KMS-11 (cell line): ENCODE measurements around the gene LGMN.

Experiments used
- H2AFZ ChIP-seq: fragments of 200-600 bp; sonication (generic); 2 replicates; pipeline ENCODE4 v1.6.1; 2016; ENCODE audit warnings: antibody characterized with exemption, mixed run types, low read depth
- H3K27ac ChIP-seq: fragments of 200-600 bp; sonication (generic); 2 replicates; pipeline ENCODE4 v1.6.1; 2016; ENCODE audit warnings: mild to moderate bottlenecking, mixed run types
- H3K27me3 ChIP-seq: fragments of 200-600 bp; sonication (generic); 2 replicates; pipeline ENCODE4 v1.6.1; 2017; ENCODE audit warnings: mild to moderate bottlenecking, low read depth, mixed run types, moderate library complexity; ENCODE audit not compliant: insufficient read depth
- H3K36me3 ChIP-seq: fragments of 200-600 bp; sonication (generic); 2 replicates; pipeline ENCODE4 v1.6.1; 2017; ENCODE audit warnings: mild to moderate bottlenecking, mixed run types; ENCODE audit not compliant: insufficient read depth
- H3K4me1 ChIP-seq: fragments of 200-600 bp; sonication (generic); 2 replicates; pipeline ENCODE4 v1.6.1; 2016; ENCODE audit warnings: mild to moderate bottlenecking, low read depth, mixed run types; ENCODE audit not compliant: poor library complexity, severe bottlenecking
- H3K4me2 ChIP-seq: fragments of 200-600 bp; sonication (generic); 2 replicates; pipeline ENCODE4 v1.7.0; 2016; ENCODE audit warnings: mild to moderate bottlenecking, mixed run types
- H3K4me3 ChIP-seq: fragments of 200-600 bp; sonication (generic); IDR thresholded peaks from 2 replicates; pipeline ENCODE4 v1.6.1; 2017; ENCODE audit warnings: low read depth, low read length, mixed read lengths; ENCODE audit not compliant: insufficient read depth
- H3K79me2 ChIP-seq: fragments of 200-600 bp; sonication (generic); 2 replicates; pipeline ENCODE4 v1.6.1; 2016; ENCODE audit warnings: low read depth, mixed run types; ENCODE audit not compliant: insufficient read depth
- H3K9ac ChIP-seq: fragments of 200-600 bp; sonication (generic); 2 replicates; pipeline ENCODE4 v1.6.1; 2016; ENCODE audit warnings: mild to moderate bottlenecking, mixed run types
- H4K20me1 ChIP-seq: fragments of 200-600 bp; sonication (generic); 2 replicates; pipeline ENCODE4 v1.6.1; 2016; ENCODE audit warnings: mild to moderate bottlenecking, mixed run types; ENCODE audit not compliant: insufficient read depth
- CTCF ChIP-seq: fragments of 200-600 bp; sonication (generic); conservative IDR thresholded peaks from 2 replicates; pipeline ENCODE4 v1.6.1; 2017; ENCODE audit warnings: low read depth, mild to moderate bottlenecking, antibody characterized with exemption, low read length, moderate library complexity, mixed read lengths

The LGMN gene

DNA sequence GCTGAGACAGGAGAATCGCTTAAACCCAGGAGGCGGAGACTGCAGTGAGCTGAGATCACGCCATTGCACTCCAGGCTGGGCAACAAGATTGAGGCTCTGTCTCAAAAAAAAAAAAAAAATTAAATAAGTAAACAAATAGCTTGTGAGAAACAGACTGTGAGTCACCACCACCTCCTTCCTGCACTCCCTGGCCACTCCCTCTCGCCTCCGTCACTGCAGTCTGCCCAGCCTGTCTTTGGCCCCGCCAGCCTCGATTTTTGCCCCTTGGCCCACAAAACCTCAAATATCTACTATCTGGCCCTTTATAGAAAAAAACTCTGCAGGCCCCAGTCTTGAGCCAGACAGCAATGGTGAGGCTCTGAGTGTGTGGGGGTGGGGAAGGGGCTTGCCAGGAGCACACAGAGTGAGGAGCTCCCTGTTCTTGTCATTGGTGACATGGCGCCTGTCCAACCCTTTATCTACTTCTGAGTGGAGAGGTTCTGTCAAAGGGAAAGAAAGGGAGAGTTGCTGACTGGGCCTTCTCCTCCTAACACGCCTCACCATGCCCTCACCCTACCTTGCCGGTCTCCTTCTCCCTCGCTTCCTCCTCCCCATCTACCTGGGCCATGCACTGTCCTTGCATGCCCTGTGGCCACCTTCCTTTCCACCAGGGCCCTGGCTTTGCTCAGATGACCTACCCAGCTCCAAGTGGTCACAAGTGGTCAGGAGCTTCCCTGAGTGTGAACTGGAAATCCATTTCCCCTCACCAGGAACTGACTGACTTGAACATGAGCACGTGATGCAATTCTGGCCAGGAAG, 22.1 kb downstream of the LGMN start:
- H3K4me3 ChIP-seq: no peak overlapping the region
- no peaks in the 10 kb centered on the region for H3K36me3 ChIP-seq
- H3K27ac ChIP-seq: no peak overlapping the region
- no peak overlapping the region for H3K9ac ChIP-seq
- no peaks in the 10 kb centered on the region for H3K79me2 ChIP-seq
- H3K27me3 ChIP-seq: no peaks in the 10 kb centered on the region
- no peaks in the 10 kb centered on the region for H4K20me1 ChIP-seq
- H3K4me1 ChIP-seq: peaks cover 52% of the 10 kb centered on the region
- TF ChIP-seq CTCF: no peak
- H3K4me2 ChIP-seq: no peak overlapping the region
- H2AFZ ChIP-seq: no peak overlapping the region

DNA sequence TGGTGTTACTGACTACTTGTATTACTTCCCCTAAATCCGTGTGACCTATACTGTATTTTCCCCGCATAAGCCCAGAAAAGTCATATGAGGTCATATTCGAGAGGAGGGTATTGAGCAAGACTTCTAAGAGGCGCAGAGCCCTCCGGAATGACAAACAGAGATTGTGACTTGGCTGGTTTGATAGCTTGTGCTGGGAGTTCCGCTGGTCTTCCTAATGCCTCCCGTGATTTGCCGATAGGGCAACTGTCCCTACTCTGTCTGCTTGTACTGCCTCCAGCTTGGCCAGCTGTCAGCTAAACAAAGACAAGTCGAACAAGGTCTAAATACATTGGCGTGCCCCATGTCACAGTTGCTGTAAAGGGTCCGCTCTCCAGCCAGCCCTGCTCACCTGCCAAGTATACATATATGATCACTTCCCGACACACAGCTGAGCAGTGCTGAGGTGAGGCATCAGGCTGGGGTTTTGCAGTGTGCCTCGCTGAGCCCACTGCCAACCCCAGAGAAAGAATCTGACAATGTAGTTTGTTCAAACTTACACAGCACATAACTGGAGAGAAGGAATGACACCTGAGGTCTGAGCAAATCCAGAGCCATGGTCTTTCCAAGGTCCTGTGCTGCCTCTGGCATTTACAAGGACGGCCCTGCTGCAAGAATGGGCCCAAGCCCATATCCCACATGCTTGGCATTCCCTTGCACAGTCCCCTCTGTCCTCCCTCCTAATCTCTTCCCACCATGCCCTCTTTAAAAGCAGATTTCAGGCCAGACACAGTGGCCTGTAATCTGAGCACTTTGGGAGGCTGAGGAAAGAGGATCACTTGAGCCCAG, 23.7 kb downstream of the LGMN start:
- Histone ChIP-seq H3K27ac (no peak overlapping the region), H3K4me3 (no peak overlapping the region), H3K9ac (no peak overlapping the region), H3K27me3 (no peaks in the 10 kb centered on the region), H3K4me2 (no peak overlapping the region), H3K36me3 (no peaks in the 10 kb centered on the region), H4K20me1 (no peaks in the 10 kb centered on the region), H2AFZ (no peak overlapping the region), H3K79me2 (no peaks in the 10 kb centered on the region), H3K4me1 (peaks cover 38% of the 10 kb centered on the region)
- no peak for TF ChIP-seq CTCF

- H4K20me1 ChIP-seq: no peaks in the 10 kb centered on the region
- H3K27ac ChIP-seq: no peak overlapping the region
- H2AFZ ChIP-seq: no peak overlapping the region
- H3K9ac ChIP-seq: no peak overlapping the region
- no peaks in the 10 kb centered on the region for H3K27me3 ChIP-seq
- H3K4me2 ChIP-seq: no peak overlapping the region
- H3K4me1 ChIP-seq: peaks cover 10% of the 10 kb centered on the region
- H3K4me3 ChIP-seq: no peak overlapping the region
- H3K36me3 ChIP-seq: no peaks in the 10 kb centered on the region
- no peaks in the 10 kb centered on the region for H3K79me2 ChIP-seq
- TF ChIP-seq CTCF: no peak
These were observed 28.5 kb downstream of the LGMN start for GRCh38 chr14:92719890-92720323.

DNA sequence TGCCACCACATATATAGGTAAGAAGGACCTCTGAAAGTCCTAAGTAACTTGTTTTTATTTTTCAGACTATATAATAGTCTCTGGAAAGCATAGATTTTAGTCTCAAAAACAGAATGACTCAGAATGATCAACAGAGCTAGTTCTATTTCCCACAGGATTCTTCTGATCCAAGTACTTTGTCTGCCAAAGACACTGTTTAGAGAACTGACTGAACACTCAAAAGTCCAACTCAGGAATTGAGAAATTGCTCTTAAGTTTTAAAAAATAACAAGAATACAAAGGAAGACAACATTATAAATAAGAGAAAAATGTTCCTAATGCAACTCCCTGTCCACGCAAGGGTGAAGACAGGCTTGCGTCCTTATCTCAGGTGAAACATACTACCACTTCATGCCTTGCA, 29.0 kb downstream of the LGMN start:
- H2AFZ ChIP-seq: no peak overlapping the region
- H3K9ac ChIP-seq: no peak overlapping the region
- no peaks in the 10 kb centered on the region for H3K36me3 ChIP-seq
- no peak overlapping the region for H3K27ac ChIP-seq
- H3K79me2 ChIP-seq: no peaks in the 10 kb centered on the region
- H3K27me3 ChIP-seq: no peaks in the 10 kb centered on the region
- no peak overlapping the region for H3K4me2 ChIP-seq
- peaks cover 10% of the 10 kb centered on the region for H3K4me1 ChIP-seq
- no peak overlapping the region for H3K4me3 ChIP-seq
- TF ChIP-seq CTCF: no peak
- no peaks in the 10 kb centered on the region for H4K20me1 ChIP-seq
